Measurements from ENCODE around the gene DDAH2.
A peak's percentile ranks its signal among the peaks of the same experiment; 100 is the strongest.

Gene DDAH2

DNA sequence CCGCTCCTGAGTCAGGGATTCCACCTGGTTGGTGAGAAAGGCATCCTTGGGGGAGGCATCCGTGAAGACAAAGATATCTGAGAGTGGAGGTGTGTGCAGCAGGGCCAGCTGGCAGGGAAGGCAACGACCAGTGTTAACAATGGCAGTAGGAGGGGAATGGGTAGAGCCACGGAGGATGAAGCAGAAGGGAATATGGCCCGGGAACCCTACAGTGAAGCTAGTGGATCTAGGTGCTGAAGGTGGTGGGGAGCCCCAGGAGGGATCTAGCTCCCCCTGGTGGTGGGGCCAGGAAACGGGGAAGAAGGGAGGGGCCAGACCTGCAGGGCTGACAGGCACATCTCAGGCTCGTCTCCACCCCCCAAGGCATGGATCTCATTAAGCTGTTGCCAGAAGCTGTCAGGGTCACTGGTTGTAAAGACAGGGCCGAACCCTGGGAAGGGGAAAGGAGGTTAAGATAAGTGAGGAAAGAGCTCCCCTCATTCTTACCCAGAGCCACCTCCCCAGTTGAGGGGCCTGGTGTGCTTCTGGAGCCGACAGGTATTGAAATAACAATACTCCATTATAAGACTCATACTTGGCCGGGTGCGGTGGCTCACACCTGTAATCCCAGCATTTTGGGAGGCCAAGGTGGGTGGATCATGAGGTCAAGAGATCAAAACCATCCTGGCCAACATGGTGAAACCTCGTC lies 40.7 kb upstream of the DDAH2 start:
- H3K9me3 ChIP-seq (ENCODE audit: insufficient read depth, low read length, severe bottlenecking), result no peaks in the 10 kb centered on the region
- ATAC-seq (ENCODE audit: insufficient read depth, low read depth) (peak; percentile 78), DNase-seq (peak; percentile 83)
- H3K9ac ChIP-seq (ENCODE audit: low read depth, low read length), result no peak overlapping the region
- peaks cover 16% of the 10 kb centered on the region for H3K4me1 ChIP-seq (ENCODE audit: insufficient read depth, low read length)
- no peaks in the 10 kb centered on the region for H3K79me2 ChIP-seq (ENCODE audit: insufficient read depth, low read length)
- no peak overlapping the region for H3K27ac ChIP-seq (ENCODE audit: low read length)
- no peak overlapping the region for H2AFZ ChIP-seq (ENCODE audit: low read depth, low read length)
- no peaks in the 10 kb centered on the region for H3K27me3 ChIP-seq (ENCODE audit: insufficient read depth, low read length, poor library complexity)
- H4K20me1 ChIP-seq (ENCODE audit: insufficient read depth, low read length), result no peaks in the 10 kb centered on the region
- H3K4me3 ChIP-seq (ENCODE audit: low read depth in 1 of 2, low read length in 2 of 2), result no peak overlapping the region
- TF ChIP-seq, protein P1, sequence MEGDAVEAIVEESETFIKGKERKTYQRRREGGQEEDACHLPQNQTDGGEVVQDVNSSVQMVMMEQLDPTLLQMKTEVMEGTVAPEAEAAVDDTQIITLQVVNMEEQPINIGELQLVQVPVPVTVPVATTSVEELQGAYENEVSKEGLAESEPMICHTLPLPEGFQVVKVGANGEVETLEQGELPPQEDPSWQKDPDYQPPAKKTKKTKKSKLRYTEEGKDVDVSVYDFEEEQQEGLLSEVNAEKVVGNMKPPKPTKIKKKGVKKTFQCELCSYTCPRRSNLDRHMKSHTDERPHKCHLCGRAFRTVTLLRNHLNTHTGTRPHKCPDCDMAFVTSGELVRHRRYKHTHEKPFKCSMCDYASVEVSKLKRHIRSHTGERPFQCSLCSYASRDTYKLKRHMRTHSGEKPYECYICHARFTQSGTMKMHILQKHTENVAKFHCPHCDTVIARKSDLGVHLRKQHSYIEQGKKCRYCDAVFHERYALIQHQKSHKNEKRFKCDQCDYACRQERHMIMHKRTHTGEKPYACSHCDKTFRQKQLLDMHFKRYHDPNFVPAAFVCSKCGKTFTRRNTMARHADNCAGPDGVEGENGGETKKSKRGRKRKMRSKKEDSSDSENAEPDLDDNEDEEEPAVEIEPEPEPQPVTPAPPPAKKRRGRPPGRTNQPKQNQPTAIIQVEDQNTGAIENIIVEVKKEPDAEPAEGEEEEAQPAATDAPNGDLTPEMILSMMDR (IDR thresholded peaks at IDR 0.05; ENCODE audit: borderline replicate concordance, extremely low read depth, low read length, poor library complexity, severe bottlenecking), result peak; percentile 93
- TF ChIP-seq EZH2 (IDR thresholded peaks at IDR 0.05; ENCODE audit: borderline replicate concordance, low read depth, low read length, severe bottlenecking), result no peak
- H3K36me3 ChIP-seq (ENCODE audit: insufficient read depth, low read length), result no peaks in the 10 kb centered on the region
- H3K4me2 ChIP-seq (ENCODE audit: insufficient read depth, low read length), result no peak overlapping the region

- DNase-seq (no peak), ATAC-seq (ENCODE audit: insufficient read depth, low read depth) (no peak)
- TF ChIP-seq, protein P1 (IDR thresholded peaks at IDR 0.05; ENCODE audit: borderline replicate concordance, extremely low read depth, low read length, poor library complexity, severe bottlenecking), result no peak
- no peak for TF ChIP-seq EZH2 (IDR thresholded peaks at IDR 0.05; ENCODE audit: borderline replicate concordance, low read depth, low read length, severe bottlenecking)
- no peaks in the 10 kb centered on the region for H3K9me3 ChIP-seq (ENCODE audit: insufficient read depth, low read length, severe bottlenecking)
- peaks cover 16% of the 10 kb centered on the region for H3K4me1 ChIP-seq (ENCODE audit: insufficient read depth, low read length)
- no peak overlapping the region for H3K9ac ChIP-seq (ENCODE audit: low read depth, low read length)
- no peak overlapping the region for H3K4me3 ChIP-seq (ENCODE audit: low read depth in 1 of 2, low read length in 2 of 2)
- H3K4me2 ChIP-seq (ENCODE audit: insufficient read depth, low read length), result no peak overlapping the region
- H3K27me3 ChIP-seq (ENCODE audit: insufficient read depth, low read length, poor library complexity), result no peaks in the 10 kb centered on the region
- H3K36me3 ChIP-seq (ENCODE audit: insufficient read depth, low read length), result peaks cover 7% of the 10 kb centered on the region
- H3K27ac ChIP-seq (ENCODE audit: low read length), result no peak overlapping the region
- H3K79me2 ChIP-seq (ENCODE audit: insufficient read depth, low read length), result no peaks in the 10 kb centered on the region
- H2AFZ ChIP-seq (ENCODE audit: low read depth, low read length), result no peak overlapping the region
- H4K20me1 ChIP-seq (ENCODE audit: insufficient read depth, low read length), result 0 out of 2 replicates have a peak, but pooled peaks cover under 1% of the 10 kb centered on the region
Observed at GRCh38 chr6:31768363-31769257, 39.5 kb upstream of the DDAH2 start.

DNA sequence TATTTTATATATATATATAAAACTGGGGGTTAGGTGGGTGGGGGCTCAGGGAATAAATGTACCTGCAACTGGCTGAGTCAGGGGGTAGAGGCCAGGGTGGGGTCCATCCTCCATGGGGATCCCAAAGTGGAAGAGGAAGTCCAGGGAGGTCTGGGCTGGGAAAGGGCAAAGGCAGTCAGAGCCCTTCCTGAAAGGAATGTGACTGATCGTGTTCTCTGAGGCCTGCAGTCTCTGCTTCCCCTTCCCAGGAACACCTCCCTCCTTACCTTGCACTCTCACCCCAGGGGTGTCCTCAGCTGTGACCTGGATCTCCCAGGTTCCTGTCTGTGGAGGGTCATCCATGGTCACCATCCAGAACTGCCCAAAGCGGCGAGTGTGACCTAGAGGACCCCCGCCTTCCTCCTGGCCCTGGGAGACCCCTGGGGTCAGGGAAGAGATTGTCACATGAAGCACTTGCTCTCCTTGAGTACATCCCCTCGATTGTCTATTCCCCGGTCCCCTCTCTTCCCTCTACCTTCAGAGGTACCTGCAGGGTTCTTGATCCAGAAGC lies 38.1 kb upstream of the DDAH2 start:
- ATAC-seq (ENCODE audit: insufficient read depth, low read depth) (no peak), DNase-seq (no peak)
- Histone ChIP-seq H3K4me3 (ENCODE audit: low read depth in 1 of 2, low read length in 2 of 2) (no peak overlapping the region), H2AFZ (ENCODE audit: low read depth, low read length) (no peak overlapping the region), H3K4me2 (ENCODE audit: insufficient read depth, low read length) (no peak overlapping the region), H3K9ac (ENCODE audit: low read depth, low read length) (no peak overlapping the region), H3K27me3 (ENCODE audit: insufficient read depth, low read length, poor library complexity) (no peaks in the 10 kb centered on the region), H3K9me3 (ENCODE audit: insufficient read depth, low read length, severe bottlenecking) (no peaks in the 10 kb centered on the region), H4K20me1 (ENCODE audit: insufficient read depth, low read length) (peaks cover 4% of the 10 kb centered on the region; the same call in 1 of the 2 replicates), H3K79me2 (ENCODE audit: insufficient read depth, low read length) (no peaks in the 10 kb centered on the region), H3K27ac (ENCODE audit: low read length) (no peak overlapping the region), H3K4me1 (ENCODE audit: insufficient read depth, low read length) (peaks cover 4% of the 10 kb centered on the region; the same call in 1 of the 2 replicates), H3K36me3 (ENCODE audit: insufficient read depth, low read length) (peaks cover 22% of the 10 kb centered on the region)
- TF ChIP-seq EZH2 (IDR thresholded peaks at IDR 0.05; ENCODE audit: borderline replicate concordance, low read depth, low read length, severe bottlenecking), result no peak
- TF ChIP-seq, protein P1 (IDR thresholded peaks at IDR 0.05; ENCODE audit: borderline replicate concordance, extremely low read depth, low read length, poor library complexity, severe bottlenecking), result no peak

All from DND-41 (cell line).